Fibroblast of pulmonary artery (primary cell): Measurements from ENCODE around the gene STAT5A.
"Not testable (repeated sequence)": the region's sequence is repeated elsewhere in the genome, so short reads cannot be mapped to it uniquely, and the experiment has no call there.

ENCODE experiments used
- DNase-seq: peaks from one replicate; pipeline ENCODE4 v3.0.0-alpha.2; 2010; ENCODE audit warnings: low read depth
- H3K4me3 ChIP-seq: replicated peaks from 2 replicates; pipeline ENCODE4 v1.5.1; 2011; ENCODE audit warnings: low read depth, mild to moderate bottlenecking, control low read depth, low read length, moderate library complexity
- TF ChIP-seq, protein P1 (sequence below): IDR thresholded peaks from 2 replicates; pipeline ENCODE4 v1.5.1; 2011; ENCODE audit warnings: mild to moderate bottlenecking, control low read depth, low read length, inconsistent platforms; ENCODE audit errors: missing control alignments

The STAT5A gene

DNA sequence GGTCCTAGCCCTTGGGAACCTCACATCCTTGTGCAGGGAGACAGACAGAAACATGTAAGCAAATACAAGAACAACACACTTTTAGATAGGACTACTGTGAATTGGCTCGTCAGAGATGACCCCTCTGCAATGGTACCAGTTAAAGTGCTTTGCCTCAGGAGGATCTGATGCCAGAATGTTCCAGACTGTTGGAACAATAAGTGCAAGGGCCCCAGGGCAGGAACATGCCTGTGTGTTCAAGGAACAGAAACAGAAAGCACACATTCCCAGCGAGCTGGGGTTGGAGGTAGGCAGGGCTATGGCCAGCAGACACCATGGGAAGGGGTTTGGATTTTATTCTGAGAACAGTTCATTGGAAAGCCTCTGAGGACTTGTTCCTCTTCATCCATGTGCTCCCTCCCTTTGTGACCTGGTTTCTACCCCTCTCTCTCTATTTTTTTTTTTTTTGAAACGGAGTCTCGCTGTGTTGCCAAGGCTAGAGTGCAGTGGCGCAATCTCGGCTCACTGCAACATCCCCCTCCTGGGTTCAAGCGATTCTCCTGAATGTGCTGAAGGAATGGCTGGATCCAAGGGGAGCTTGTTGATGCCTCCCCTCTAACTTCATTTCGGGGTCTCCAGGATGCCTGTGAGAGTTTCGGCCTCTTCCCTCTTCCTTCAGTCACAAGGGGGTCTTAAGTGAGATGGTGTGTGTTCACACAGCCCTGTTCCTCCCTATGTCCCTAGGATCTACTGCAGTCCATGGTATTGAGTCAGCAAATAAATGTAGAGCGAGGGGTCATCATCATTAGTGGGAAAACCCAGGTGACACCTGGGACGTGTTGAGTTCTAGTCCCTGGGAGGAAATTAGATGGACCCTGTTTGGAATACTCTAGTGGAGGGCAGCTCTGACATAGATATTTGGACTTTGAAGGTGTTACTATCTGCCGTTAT lies 6.4 kb downstream of the STAT5A start:
- no peak overlapping the region for H3K4me3 ChIP-seq
- DNase-seq: no peak
- TF ChIP-seq, protein P1, sequence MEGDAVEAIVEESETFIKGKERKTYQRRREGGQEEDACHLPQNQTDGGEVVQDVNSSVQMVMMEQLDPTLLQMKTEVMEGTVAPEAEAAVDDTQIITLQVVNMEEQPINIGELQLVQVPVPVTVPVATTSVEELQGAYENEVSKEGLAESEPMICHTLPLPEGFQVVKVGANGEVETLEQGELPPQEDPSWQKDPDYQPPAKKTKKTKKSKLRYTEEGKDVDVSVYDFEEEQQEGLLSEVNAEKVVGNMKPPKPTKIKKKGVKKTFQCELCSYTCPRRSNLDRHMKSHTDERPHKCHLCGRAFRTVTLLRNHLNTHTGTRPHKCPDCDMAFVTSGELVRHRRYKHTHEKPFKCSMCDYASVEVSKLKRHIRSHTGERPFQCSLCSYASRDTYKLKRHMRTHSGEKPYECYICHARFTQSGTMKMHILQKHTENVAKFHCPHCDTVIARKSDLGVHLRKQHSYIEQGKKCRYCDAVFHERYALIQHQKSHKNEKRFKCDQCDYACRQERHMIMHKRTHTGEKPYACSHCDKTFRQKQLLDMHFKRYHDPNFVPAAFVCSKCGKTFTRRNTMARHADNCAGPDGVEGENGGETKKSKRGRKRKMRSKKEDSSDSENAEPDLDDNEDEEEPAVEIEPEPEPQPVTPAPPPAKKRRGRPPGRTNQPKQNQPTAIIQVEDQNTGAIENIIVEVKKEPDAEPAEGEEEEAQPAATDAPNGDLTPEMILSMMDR: no peak

DNA sequence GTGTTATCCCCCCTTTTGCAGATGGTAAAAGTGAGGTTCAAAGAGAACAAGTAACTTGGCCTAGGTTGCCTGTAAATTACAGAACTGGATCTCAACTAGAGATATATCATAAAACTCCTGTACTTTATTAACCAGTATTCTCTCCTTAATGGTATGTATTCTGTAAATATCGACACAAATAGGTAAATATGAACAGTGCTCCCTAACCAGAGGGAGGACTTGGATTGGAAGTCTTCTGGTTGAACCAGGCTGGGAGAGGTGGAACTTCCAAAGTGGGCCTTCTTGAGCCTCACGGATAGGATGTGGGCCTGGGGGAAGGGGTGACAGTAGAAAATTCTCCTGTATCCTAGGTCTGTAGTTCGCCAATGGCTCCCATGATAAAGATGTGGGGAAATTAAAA lies 7.7 kb downstream of the STAT5A start:
- DNase-seq: no peak
- TF ChIP-seq, protein P1: no peak
- no peak overlapping the region for H3K4me3 ChIP-seq

DNA sequence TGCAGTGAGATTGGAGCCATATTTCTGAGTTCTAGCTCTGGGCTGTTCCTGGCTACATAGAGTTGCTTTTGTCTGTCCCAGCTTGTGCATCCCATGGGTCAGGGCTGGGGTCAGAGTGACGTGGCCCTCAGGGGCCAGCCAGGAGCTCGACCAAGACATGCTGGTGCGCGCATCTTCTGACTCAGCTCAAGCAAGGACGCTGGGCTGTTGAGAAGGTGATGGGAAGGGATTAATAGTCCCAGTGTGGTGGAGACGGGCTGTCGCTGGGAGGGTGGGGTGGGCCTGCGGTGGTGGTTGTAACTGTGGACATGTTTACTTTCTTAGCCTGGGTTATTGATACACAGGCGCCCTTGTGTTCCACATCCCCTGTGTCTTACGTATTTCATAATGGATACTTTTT lies 9.5 kb downstream of the STAT5A start:
- not testable (repeated sequence) for H3K4me3 ChIP-seq, DNase-seq

DNA sequence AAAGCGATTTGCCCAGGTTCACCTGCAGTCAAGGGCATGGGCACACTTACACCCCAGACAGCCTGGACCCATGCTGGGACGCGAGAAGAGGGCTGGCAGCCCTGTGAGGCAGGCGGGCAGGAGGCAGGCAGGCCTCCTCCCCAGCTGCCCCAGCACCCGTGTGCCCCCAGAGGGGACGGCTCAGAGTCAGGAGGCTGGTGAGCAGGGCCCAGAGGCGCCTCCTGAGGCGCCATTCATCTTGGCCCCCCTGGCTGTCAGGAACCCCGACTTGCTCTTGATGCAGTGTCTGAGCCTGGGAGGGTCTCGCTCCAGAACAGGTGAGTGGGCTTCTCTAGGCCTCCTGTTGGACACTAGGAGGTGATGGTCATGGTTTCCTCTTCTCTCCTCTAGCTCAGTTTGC lies 11.1 kb downstream of the STAT5A start:
- H3K4me3 ChIP-seq, DNase-seq: not testable (repeated sequence)

DNA sequence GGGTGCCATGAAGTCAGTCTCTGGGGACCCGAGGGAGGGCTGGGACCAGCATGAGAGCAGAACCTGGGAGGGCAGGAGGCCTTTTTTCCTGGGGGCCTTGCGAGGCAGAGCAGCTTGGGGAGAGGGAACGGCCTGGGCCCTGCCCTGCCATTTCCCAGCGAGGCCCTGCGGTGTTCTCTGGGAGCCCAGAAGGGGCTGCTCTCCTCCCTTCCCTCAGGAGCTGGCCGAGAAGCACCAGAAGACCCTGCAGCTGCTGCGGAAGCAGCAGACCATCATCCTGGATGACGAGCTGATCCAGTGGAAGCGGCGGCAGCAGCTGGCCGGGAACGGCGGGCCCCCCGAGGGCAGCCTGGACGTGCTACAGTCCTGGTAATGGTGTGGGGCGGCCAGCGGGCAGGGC lies 11.6 kb downstream of the STAT5A start:
- H3K4me3 ChIP-seq, DNase-seq: not testable (repeated sequence)

DNA sequence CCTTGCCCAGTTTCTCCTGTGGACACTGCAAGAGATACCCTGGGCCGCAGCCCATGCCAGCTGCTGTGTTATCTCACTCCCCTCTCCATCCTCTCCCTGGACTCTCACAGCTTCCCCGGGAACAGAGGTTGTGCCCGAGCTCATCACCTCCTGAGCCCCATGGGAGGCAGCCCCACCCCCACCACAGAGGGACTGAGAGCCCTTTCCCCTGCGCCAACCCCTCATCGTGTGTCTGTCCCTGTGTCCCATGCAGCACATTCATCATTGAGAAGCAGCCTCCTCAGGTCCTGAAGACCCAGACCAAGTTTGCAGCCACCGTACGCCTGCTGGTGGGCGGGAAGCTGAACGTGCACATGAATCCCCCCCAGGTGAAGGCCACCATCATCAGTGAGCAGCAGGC lies 12.7 kb downstream of the STAT5A start:
- H3K4me3 ChIP-seq: no peak overlapping the region
- TF ChIP-seq, protein P1: no peak
- DNase-seq: no peak

DNA sequence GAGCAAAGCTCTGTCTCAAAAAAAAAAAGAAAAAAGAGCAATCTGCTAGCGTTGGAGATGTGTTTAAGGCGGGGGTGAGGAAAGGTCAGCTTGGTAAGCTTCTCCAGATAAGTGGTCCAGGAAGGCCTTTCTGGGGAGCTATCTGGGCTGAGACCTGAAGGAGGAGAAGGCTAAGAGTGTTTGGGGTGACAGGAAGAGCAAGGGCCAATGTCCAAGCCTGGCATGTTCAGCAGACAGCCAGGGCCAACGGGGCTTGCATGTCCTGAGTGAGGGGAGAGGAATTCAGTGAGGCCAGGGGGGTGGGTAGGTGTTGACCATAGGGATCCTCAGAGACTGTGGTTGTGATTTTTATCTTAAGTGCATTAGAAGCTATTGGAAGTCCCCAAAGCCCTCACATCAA lies 15.4 kb downstream of the STAT5A start:
- H3K4me3 ChIP-seq: no peak overlapping the region
- TF ChIP-seq, protein P1: no peak
- no peak for DNase-seq

DNA sequence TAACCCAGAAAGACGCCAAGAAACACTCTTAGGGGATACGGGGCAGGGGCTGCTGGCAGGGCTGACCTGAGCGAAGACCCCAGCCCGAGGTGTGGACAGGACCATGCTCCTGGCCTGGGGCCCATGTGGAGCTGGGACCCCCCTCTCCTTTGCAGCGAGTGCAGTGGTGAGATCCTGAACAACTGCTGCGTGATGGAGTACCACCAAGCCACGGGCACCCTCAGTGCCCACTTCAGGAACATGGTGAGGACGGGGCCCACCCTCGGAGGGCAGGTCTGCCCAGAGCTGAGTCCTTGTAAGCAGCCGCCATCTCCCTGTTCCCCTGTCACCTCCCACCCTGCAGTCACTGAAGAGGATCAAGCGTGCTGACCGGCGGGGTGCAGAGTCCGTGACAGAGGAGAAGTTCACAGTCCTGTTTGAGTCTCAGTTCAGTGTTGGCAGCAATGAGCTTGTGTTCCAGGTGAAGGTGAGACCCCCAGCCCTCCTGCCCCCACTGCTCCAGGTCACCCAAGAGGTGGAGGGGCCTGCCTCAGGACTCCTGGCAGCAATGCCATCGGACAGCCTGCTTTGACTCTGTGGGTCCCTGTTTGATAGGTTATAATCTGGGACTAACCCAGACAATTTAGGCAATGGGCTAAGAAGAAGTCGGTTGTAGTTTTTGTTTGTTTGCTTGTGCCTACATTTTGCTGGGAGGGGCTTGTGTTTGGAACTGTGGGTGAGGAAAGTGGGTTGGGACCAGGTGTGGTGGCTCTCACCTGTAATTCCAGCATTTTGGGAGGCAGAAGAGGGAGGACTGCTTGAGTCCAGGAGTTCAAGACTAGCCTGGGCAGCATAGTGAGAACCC lies 16.1 kb downstream of the STAT5A start:
- no peak for DNase-seq
- TF ChIP-seq, protein P1: no peak
- no peak overlapping the region for H3K4me3 ChIP-seq

DNA sequence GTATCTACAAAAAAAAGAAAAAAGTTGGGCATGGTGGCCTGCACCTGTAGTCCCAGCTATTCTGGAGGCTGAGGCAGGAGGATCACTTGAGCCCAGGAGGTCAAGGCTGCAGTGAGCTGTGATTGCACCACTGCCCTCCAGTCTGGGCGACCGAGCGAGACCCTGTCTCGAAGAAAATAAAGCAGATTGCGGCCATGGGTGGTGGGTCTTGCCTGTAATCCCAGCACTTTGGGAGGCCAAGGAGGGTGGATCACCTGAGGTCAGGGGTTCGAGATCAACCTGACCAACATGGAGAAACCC lies 16.7 kb downstream of the STAT5A start:
- H3K4me3 ChIP-seq, DNase-seq: not testable (repeated sequence)
